CD14-positive monocyte (primary cell): ENCODE data around the gene CDK2. TPM values are rescaled to one million over a fixed set of nuclear protein-coding genes. Genes with fewer than 3 reads are reported as not detected.
"Not testable (repeated sequence)": the region's sequence is repeated elsewhere in the genome, so short reads cannot be mapped to it uniquely, and the experiment has no call there.

Source experiments
- DNase-seq, 3 donors: peaks; one replicate each; pipeline ENCODE4 v3.0.0-alpha.2; 2011 to 2022
- H2AFZ ChIP-seq: 2 replicates; pipeline ENCODE4 v1.6.0; 2012; ENCODE audit warnings: mild to moderate bottlenecking, low read depth, low read length, inconsistent platforms; ENCODE audit not compliant: insufficient read depth, poor library complexity, severe bottlenecking
- H3K27ac ChIP-seq, 2 donors: 1 replicate in 1 of 2; 2 replicates in 1 of 2; pipeline ENCODE4 v1.5.1; 2012 to 2013; ENCODE audit warnings: low read length in 2 of 2, control low read depth in 1 of 2, inconsistent platforms in 1 of 2, low read depth in 1 of 2, mild to moderate bottlenecking in 1 of 2
- H3K27me3 ChIP-seq, 2 donors: one replicate each; pipeline versions ENCODE4 v1.6.0 to v1.6.1; 2011 to 2013; ENCODE audit warnings: low read length in 2 of 2; ENCODE audit not compliant: control insufficient read depth in 2 of 2, insufficient read depth in 2 of 2
- H3K36me3 ChIP-seq, 2 donors: replicated peaks in 1 of 2; 1 replicate in 1 of 2; 2 replicates in 1 of 2; pipeline versions ENCODE4 v1.5.1 to v1.6.1; 2012 to 2013; ENCODE audit warnings: low read length in 2 of 2, control low read depth in 1 of 2, inconsistent platforms in 1 of 2, mild to moderate bottlenecking in 1 of 2; ENCODE audit not compliant: insufficient read depth in 2 of 2, control insufficient read depth in 1 of 2
- H3K4me1 ChIP-seq, 2 donors: 1 replicate in 1 of 2; 2 replicates in 1 of 2; pipeline versions ENCODE4 v1.5.1 to v1.6.1; 2012 to 2013; ENCODE audit warnings: low read length in 2 of 2, control low read depth in 1 of 2, inconsistent platforms in 1 of 2, mild to moderate bottlenecking in 1 of 2, moderate library complexity in 1 of 2; ENCODE audit not compliant: insufficient read depth in 2 of 2, control insufficient read depth in 1 of 2
- H3K4me2 ChIP-seq: replicated peaks from 2 replicates; pipeline ENCODE3; 2012; ENCODE audit warnings: low read length, moderate library complexity, mild to moderate bottlenecking; ENCODE audit not compliant: poor library complexity, severe bottlenecking; ENCODE audit errors: extremely low read depth
- H3K4me3 ChIP-seq, 3 experiments: fragments of 200-600 bp in 1 of 3; sonication (generic) in 1 of 3; replicated peaks in 1 of 3; 1 replicate in 2 of 3; 2 replicates in 1 of 3; pipeline ENCODE4 v1.5.1; 2011 to 2013; ENCODE audit warnings: low read length in 3 of 3, mild to moderate bottlenecking in 3 of 3, control low read depth in 2 of 3, low read depth in 2 of 3, inconsistent platforms in 1 of 3, moderate library complexity in 1 of 3
- H3K79me2 ChIP-seq: 2 replicates; pipeline ENCODE4 v1.6.0; 2012; ENCODE audit warnings: mild to moderate bottlenecking, control low read depth, inconsistent platforms, low read length, moderate library complexity; ENCODE audit not compliant: insufficient read depth
- H3K9ac ChIP-seq: 2 replicates; pipeline ENCODE4 v1.6.0; 2017; ENCODE audit warnings: low read length, mild to moderate bottlenecking; ENCODE audit not compliant: insufficient read depth, poor library complexity, severe bottlenecking
- H3K9me3 ChIP-seq, 2 donors: replicated peaks in 1 of 2; 1 replicate in 1 of 2; 2 replicates in 1 of 2; pipeline versions ENCODE4 v1.5.1 to v1.6.1; 2012 to 2013; ENCODE audit warnings: low read length in 2 of 2, control low read depth in 1 of 2; ENCODE audit not compliant: control insufficient read depth in 1 of 2, insufficient read depth in 1 of 2
- H4K20me1 ChIP-seq: 2 replicates; pipeline ENCODE4 v1.6.0; 2012; ENCODE audit warnings: mild to moderate bottlenecking, low read length, control low read depth, moderate library complexity; ENCODE audit not compliant: insufficient read depth
- H3K27ac Mint-ChIP-seq, 7 donors: one replicate each; pipeline ENCODE4 v1.8.0; 2020; ENCODE audit warnings: mild to moderate bottlenecking in 7 of 7, mixed read lengths in 7 of 7, moderate library complexity in 6 of 7, inconsistent platforms in 2 of 7
- H3K27me3 Mint-ChIP-seq, 3 donors: one replicate each; pipeline ENCODE4 v1.8.0; 2021 to 2022; ENCODE audit warnings: low read depth in 3 of 3, mild to moderate bottlenecking in 3 of 3, mixed read lengths in 3 of 3, moderate library complexity in 3 of 3, inconsistent platforms in 1 of 3
- H3K36me3 Mint-ChIP-seq, 2 donors: one replicate each; pipeline ENCODE4 v1.8.0; 2020; ENCODE audit warnings: mixed read lengths in 2 of 2, inconsistent platforms in 1 of 2, mild to moderate bottlenecking in 1 of 2
- H3K4me1 Mint-ChIP-seq: one replicate; pipeline ENCODE4 v1.8.0; 2020; ENCODE audit warnings: mild to moderate bottlenecking, mixed read lengths
- H3K4me3 Mint-ChIP-seq, 2 donors: one replicate each; pipeline ENCODE4 v1.8.0; 2020; ENCODE audit warnings: mild to moderate bottlenecking in 2 of 2, mixed read lengths in 2 of 2, moderate library complexity in 1 of 2
- H3K9me3 Mint-ChIP-seq, 7 donors: one replicate each; pipeline ENCODE4 v1.8.0; 2020 to 2022; ENCODE audit warnings: mixed read lengths in 7 of 7, mild to moderate bottlenecking in 6 of 7, moderate library complexity in 6 of 7, inconsistent platforms in 2 of 7
- WGBS: methylation state at CpG from one replicate; pipeline ENCODE4 v1.1.5; 2013; ENCODE audit warnings: missing lambda C conversion rate; ENCODE audit not compliant: insufficient coverage; 5-methylcytosine and 5-hydroxymethylcytosine counted together
- intact Hi-C, 2 donors: fragments of 100-400 bp; cut with micrococcal nuclease; formaldehyde crosslinking; loops; one replicate each; pipeline versions ENCODE4 v1.15.0 to v1.15.1; 2023
- polyA plus RNA-seq, 3 donors: library from polyadenylated mRNA; depleted of rRNA in 1 of 3; unstranded in 2 of 3; stranded (reverse) in 1 of 3; fragments of 300-500 nt in 2 of 3; fragments of >200 nt in 1 of 3; fragmentation: Illumina TruSeq in 2 of 3; gene quantifications; 1 replicate in 2 of 3; 2 replicates in 1 of 3; pipeline ENCODE4 v1.2.3, GENCODE V29; 2012 to 2021
- TF ChIP-seq, protein P1 (sequence below): fragments of 200-600 bp; IDR thresholded peaks from one replicate; pipeline ENCODE4 v1.8.0; 2022; ENCODE audit warnings: antibody characterized with exemption, mild to moderate bottlenecking

The CDK2 gene
- polyA plus RNA-seq, 3 donors: 4.1 to 11.8 (median 4.7) TPM

DNA sequence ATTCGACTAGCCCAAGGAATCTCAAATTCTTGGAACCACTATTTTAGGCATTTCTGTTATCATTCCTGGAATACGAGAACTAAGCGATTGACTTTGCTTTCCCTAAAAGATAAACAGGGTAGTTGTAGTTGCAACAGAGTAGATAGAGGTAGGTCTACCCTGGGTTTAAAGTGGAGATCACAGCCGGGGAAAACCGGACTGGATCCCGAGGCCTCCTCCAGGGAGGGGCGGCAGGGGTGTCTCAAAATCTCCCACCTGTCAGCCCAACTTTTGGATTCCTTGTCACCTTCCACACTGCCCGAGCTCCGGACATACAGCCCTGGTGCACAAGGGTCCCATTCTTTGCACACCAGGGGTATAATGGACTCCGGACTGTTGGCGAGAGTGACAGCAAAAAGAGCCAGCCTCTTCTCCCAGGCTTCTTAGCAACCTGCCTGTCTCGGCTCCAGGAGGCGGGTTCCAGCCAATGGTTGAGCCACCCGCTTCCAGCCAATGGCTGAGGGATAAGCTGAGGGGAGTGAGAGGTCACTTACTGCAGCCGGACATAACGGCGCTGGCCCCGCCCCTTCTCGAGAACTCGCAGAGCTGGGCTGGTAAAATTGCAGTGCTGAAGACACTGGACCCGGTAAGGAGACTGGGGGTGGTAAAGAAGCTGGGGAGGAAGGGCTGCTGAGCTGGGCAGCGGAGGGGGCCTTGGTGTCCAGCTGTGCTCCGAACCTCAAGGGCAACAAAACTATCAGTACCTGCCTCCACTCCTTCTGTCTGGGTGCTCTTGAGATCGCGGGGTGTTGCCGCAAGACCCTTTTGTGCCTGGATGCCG lies 30.3 kb downstream of the CDK2 start, which contains the start of gene SUOX:
SUOX (plus strand) TSS at position 562 of the 820 bp plus-strand sequence. CDS start 4,946 bp downstream, outside the sequence.
- Histone ChIP-seq H2AFZ (peak within 1 kb of the TSS; percentile 98), H3K79me2 (peaks cover 6% of the 10 kb centered on the region), H3K4me3 (peak within 1 kb of the TSS; percentile 51 to 98 (median 90)), H3K4me2 (peak within 1 kb of the TSS; percentile 97), H3K9ac (peak within 1 kb of the TSS; percentile 69), H3K4me1 (peaks cover 14 to 19% of the 10 kb centered on the region in 2 donors), H3K36me3 (peaks cover 28 to 38% of the 10 kb centered on the region in 2 donors), H3K27me3 (no peaks in the 10 kb centered on the region), H3K9me3 (no peaks in the 10 kb centered on the region), H4K20me1 (no peaks in the 10 kb centered on the region), H3K27ac (peak within 1 kb of the TSS; percentile 50 to 84)
- WGBS: under 1% methylated on average over 19 of the region's 27 CpGs
- Mint-ChIP-seq H3K36me3 (peaks cover 41 to 55% of the 10 kb centered on the region in 2 donors), H3K9me3 (no peaks in the 10 kb centered on the region), H3K27me3 (no peaks in the 10 kb centered on the region), H3K4me1 (peaks cover 25% of the 10 kb centered on the region), H3K27ac (peak within 1 kb of the TSS; percentile 88 to 97 (median 91)), H3K4me3 (peak within 1 kb of the TSS; percentile 88 to 98)
- peak; percentile 90 to 94 (median 90) for DNase-seq
- intact Hi-C loops: loop anchor here (2.0 to 10.0 kb wide), 4 partner anchors 32 to 108 kb away; partner anchors contain the start of genes RPS26 (in 2 of the 2) and PA2G4 (in 1 of the 2)
- TF ChIP-seq, protein P1, sequence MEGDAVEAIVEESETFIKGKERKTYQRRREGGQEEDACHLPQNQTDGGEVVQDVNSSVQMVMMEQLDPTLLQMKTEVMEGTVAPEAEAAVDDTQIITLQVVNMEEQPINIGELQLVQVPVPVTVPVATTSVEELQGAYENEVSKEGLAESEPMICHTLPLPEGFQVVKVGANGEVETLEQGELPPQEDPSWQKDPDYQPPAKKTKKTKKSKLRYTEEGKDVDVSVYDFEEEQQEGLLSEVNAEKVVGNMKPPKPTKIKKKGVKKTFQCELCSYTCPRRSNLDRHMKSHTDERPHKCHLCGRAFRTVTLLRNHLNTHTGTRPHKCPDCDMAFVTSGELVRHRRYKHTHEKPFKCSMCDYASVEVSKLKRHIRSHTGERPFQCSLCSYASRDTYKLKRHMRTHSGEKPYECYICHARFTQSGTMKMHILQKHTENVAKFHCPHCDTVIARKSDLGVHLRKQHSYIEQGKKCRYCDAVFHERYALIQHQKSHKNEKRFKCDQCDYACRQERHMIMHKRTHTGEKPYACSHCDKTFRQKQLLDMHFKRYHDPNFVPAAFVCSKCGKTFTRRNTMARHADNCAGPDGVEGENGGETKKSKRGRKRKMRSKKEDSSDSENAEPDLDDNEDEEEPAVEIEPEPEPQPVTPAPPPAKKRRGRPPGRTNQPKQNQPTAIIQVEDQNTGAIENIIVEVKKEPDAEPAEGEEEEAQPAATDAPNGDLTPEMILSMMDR: no peak

DNA sequence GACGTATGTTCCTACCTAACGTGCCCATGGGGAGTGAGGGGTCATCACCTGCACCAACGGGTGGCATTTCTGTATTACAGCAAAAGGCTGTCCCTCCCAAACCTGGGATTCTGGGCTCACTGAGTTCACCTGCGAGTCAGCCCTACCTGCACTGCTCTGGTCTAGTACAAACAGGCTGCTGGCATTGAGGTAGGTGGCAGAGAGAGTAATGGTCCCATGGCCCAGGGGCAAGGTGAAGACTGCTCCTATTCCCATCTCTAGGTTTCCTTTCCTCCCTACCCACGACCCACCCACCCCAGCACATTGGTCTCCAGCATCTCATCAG lies 30.9 kb downstream of the CDK2 start:
- H3K4me2 ChIP-seq: peak overlapping the region; percentile 97
- WGBS: 0% methylated on average over 4 of the region's 5 CpGs
- H2AFZ ChIP-seq: peak overlapping the region; percentile 98
- H3K4me1 ChIP-seq: peaks cover 14 to 19% of the 10 kb centered on the region in 2 donors
- peaks cover 26 to 38% of the 10 kb centered on the region in 2 donors for H3K36me3 ChIP-seq
- no peaks in the 10 kb centered on the region for H3K27me3 Mint-ChIP-seq
- no peaks in the 10 kb centered on the region for H3K27me3 ChIP-seq
- peak overlapping the region; percentile 88 to 98 for H3K4me3 Mint-ChIP-seq
- intact Hi-C loops: loop anchor here (2.0 to 10.0 kb wide), 4 partner anchors 31 to 107 kb away; partner anchors contain the start of genes RPS26 (in 2 of the 2) and PA2G4 (in 1 of the 2)
- no peaks in the 10 kb centered on the region for H3K9me3 ChIP-seq
- H3K79me2 ChIP-seq: peaks cover 6% of the 10 kb centered on the region
- TF ChIP-seq, protein P1: no peak
- H3K27ac ChIP-seq: peak overlapping the region; percentile 50 to 84
- DNase-seq: no peak
- H3K9ac ChIP-seq: peak overlapping the region; percentile 69
- no peaks in the 10 kb centered on the region for H3K9me3 Mint-ChIP-seq
- H3K4me1 Mint-ChIP-seq: peaks cover 25% of the 10 kb centered on the region
- peaks cover 41 to 55% of the 10 kb centered on the region in 2 donors for H3K36me3 Mint-ChIP-seq
- H3K27ac Mint-ChIP-seq: peak overlapping the region in 6 of 7 donors; percentile 88 to 97 (median 92)
- no peaks in the 10 kb centered on the region for H4K20me1 ChIP-seq
- H3K4me3 ChIP-seq: peak overlapping the region; percentile 51 to 98 (median 90)

DNA sequence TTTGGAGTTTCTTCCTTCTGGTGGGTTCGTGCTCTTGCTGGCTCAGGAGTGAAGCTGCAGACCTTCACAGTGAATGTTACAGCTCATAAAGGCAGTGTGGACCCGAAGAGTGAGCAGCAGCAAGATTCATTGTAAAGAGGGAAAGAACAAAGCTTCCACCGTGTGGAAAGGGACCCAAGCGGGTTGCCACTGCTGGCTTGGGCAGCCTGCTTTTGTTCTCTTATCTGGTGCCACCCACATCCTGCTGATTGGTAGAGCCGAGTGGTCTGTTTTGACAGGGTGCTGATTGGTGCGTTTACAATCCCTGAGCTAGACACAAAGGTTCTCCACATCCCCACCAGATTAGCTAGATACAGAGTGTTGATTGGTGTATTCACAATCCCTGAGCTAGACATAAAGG lies 32.9 kb downstream of the CDK2 start:
- not testable (repeated sequence) for DNase-seq, H2AFZ ChIP-seq, H3K9ac ChIP-seq, H3K9me3 Mint-ChIP-seq, H3K4me3 Mint-ChIP-seq, H3K79me2 ChIP-seq, H3K4me3 ChIP-seq, H3K9me3 ChIP-seq, H3K27me3 ChIP-seq, H3K4me2 ChIP-seq, H4K20me1 ChIP-seq, H3K27me3 Mint-ChIP-seq, H3K27ac ChIP-seq
- peak overlapping the region in 1 of 7 donors; percentile 2 for H3K27ac Mint-ChIP-seq
- intact Hi-C loops: loop anchor here (5.0 to 10.0 kb wide), 2 partner anchors 43 to 105 kb away; partner anchors contain the start of genes PA2G4 (in 1 of the 2) and RPS26 (in 1 of the 2)
- H3K36me3 ChIP-seq: peaks cover 21 to 35% of the 10 kb centered on the region in 2 donors
- H3K36me3 Mint-ChIP-seq: peaks cover 36 to 53% of the 10 kb centered on the region in 2 donors
- H3K4me1 ChIP-seq: peaks cover 14 to 19% of the 10 kb centered on the region in 2 donors
- H3K4me1 Mint-ChIP-seq: peaks cover 31% of the 10 kb centered on the region
- WGBS: 82% methylated on average over 3 of the region's 6 CpGs
